OCI-LY7 (cell line): ENCODE results near the gene TLCD1.

Experiments used
- CTCF ChIP-seq: fragments of 200-600 bp; sonication (generic); conservative IDR thresholded peaks from 2 replicates; pipeline ENCODE4 v1.5.1; 2014; ENCODE audit warnings: mild to moderate bottlenecking, antibody characterized with exemption, low read length, moderate library complexity, mixed read lengths
- EZH2phosphoT487 ChIP-seq: fragments of 200-600 bp; sonication (generic); IDR thresholded peaks from 2 replicates; pipeline ENCODE4 v1.6.1; 2018; ENCODE audit warnings: low read depth, borderline replicate concordance, mild to moderate bottlenecking, mixed run types, antibody characterized with exemption, low read length, moderate library complexity, mixed read lengths

- TF ChIP-seq CTCF = no peak
- no peak for TF ChIP-seq EZH2phosphoT487
These were observed 1.4 kb downstream of the TLCD1 start for GRCh38 chr17:28724500-28725165.
